ENCODE results near the gene HOXD9.

- TF ChIP-seq SIN3A (IDR thresholded peaks at IDR 0.05; ENCODE audit: borderline replicate concordance, insufficient read depth, low read length) (no peak), POLR2AphosphoS5 (IDR thresholded peaks at IDR 0.05; ENCODE audit: low read depth, low read length) (no peak), TAF1 (IDR thresholded peaks at IDR 0.05; ENCODE audit: borderline replicate concordance, insufficient read depth, low read length) (no peak), FOXP2 (optimal IDR thresholded peaks at IDR 0.05; ENCODE audit: borderline replicate concordance, extremely low read depth, extremely low read length, insufficient read depth) (no peak)
- TF ChIP-seq, protein P1, sequence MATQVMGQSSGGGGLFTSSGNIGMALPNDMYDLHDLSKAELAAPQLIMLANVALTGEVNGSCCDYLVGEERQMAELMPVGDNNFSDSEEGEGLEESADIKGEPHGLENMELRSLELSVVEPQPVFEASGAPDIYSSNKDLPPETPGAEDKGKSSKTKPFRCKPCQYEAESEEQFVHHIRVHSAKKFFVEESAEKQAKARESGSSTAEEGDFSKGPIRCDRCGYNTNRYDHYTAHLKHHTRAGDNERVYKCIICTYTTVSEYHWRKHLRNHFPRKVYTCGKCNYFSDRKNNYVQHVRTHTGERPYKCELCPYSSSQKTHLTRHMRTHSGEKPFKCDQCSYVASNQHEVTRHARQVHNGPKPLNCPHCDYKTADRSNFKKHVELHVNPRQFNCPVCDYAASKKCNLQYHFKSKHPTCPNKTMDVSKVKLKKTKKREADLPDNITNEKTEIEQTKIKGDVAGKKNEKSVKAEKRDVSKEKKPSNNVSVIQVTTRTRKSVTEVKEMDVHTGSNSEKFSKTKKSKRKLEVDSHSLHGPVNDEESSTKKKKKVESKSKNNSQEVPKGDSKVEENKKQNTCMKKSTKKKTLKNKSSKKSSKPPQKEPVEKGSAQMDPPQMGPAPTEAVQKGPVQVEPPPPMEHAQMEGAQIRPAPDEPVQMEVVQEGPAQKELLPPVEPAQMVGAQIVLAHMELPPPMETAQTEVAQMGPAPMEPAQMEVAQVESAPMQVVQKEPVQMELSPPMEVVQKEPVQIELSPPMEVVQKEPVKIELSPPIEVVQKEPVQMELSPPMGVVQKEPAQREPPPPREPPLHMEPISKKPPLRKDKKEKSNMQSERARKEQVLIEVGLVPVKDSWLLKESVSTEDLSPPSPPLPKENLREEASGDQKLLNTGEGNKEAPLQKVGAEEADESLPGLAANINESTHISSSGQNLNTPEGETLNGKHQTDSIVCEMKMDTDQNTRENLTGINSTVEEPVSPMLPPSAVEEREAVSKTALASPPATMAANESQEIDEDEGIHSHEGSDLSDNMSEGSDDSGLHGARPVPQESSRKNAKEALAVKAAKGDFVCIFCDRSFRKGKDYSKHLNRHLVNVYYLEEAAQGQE (IDR thresholded peaks at IDR 0.05; ENCODE audit: insufficient read depth in 1 of 2, low read depth in 2 of 2, low read length in 2 of 2): no peak
These were observed 28.2 kb upstream of the HOXD9 start for GRCh38 chr2:176094349-176094748.

All from PFSK-1 (cell line).